IMR-90 (cell line): ENCODE results near the gene FXN. TPM values are rescaled to one million over a fixed set of nuclear protein-coding genes. Genes with fewer than 3 reads are reported as not detected.
A peak's percentile ranks its signal among the peaks of the same experiment; 100 is the strongest.

Source experiments
- ATAC-seq: fragments of 200-7000 bp; cut with Tn5 transposase; 2 replicates; pipeline ENCODE4 v1.9.1; 2020; ENCODE audit warnings: low read depth, mild to moderate bottlenecking, moderate library complexity
- Bru-seq: library from RNA; stranded (reverse); fragments of 400-500 nt; gene quantifications from one replicate; lab custom pipeline; 2021; lab: Mats Ljungman, UMichigan
- BruChase-seq, 2 experiments: library from RNA; stranded (reverse); fragments of 400-500 nt; gene quantifications; one replicate each; lab custom pipeline; 2021; lab: Mats Ljungman, UMichigan
- BruUV-seq: library from RNA; stranded (reverse); fragments of 400-500 nt; replicated peaks from 2 replicates; lab custom pipeline; 2021; lab: Mats Ljungman, UMichigan
- CTCF ChIA-PET: fragments of 300-600 bp; formaldehyde crosslinking; extraction: SDS; loops from one replicate; lab custom pipeline; 2021; ENCODE audit warnings: antibody characterized with exemption; lab: Yijun Ruan, JAX
- POLR2A ChIA-PET: fragments of 300-600 bp; sonication (Branson Sonifier 250); formaldehyde crosslinking; loops from one replicate; lab custom pipeline; 2022; ENCODE audit warnings: antibody characterized with exemption; ENCODE audit not compliant: unreplicated experiment; lab: Charles Lee
- DNase-seq: peaks from one replicate; pipeline ENCODE4 v3.0.0; 2013
- H2AFZ ChIP-seq: replicated peaks from 2 replicates; pipeline ENCODE3; 2013; ENCODE audit warnings: low read length, mild to moderate bottlenecking; ENCODE audit not compliant: poor library complexity
- H2AK5ac ChIP-seq: 2 replicates; pipeline ENCODE4 v1.6.1; 2013; ENCODE audit warnings: low read depth, low read length, inconsistent platforms
- H2AK9ac ChIP-seq: replicated peaks from 2 replicates; pipeline ENCODE3; 2013; ENCODE audit warnings: mild to moderate bottlenecking, low read depth, low read length, moderate library complexity; ENCODE audit not compliant: poor library complexity
- H2BK120ac ChIP-seq: 2 replicates; pipeline ENCODE4 v1.6.1; 2013; ENCODE audit warnings: low read depth, low read length, inconsistent platforms
- H2BK15ac ChIP-seq: 3 replicates; pipeline ENCODE4 v1.6.1; 2013; ENCODE audit warnings: low read depth, low read length, inconsistent platforms
- H2BK20ac ChIP-seq: 2 replicates; pipeline ENCODE4 v1.6.1; 2013; ENCODE audit warnings: low read depth, mild to moderate bottlenecking, inconsistent platforms, low read length, moderate library complexity
- H2BK5ac ChIP-seq: 2 replicates; pipeline ENCODE4 v1.6.1; 2013; ENCODE audit warnings: mild to moderate bottlenecking, low read depth, low read length, inconsistent platforms; ENCODE audit not compliant: poor library complexity, severe bottlenecking
- H3K14ac ChIP-seq: replicated peaks from 2 replicates; pipeline ENCODE4 v1.6.1; 2013; ENCODE audit warnings: low read depth, low read length, inconsistent platforms
- H3K18ac ChIP-seq: 2 replicates; pipeline ENCODE4 v1.6.1; 2013; ENCODE audit warnings: low read depth, low read length, control low read depth
- H3K23ac ChIP-seq: 2 replicates; pipeline ENCODE4 v1.6.1; 2013; ENCODE audit warnings: low read depth, low read length, inconsistent platforms
- H3K27ac ChIP-seq: 2 replicates; pipeline ENCODE4 v1.5.1; 2013; ENCODE audit warnings: mild to moderate bottlenecking, control low read depth, low read length; ENCODE audit not compliant: insufficient read depth
- H3K27me3 ChIP-seq: 2 replicates; pipeline ENCODE4 v1.6.1; 2013; ENCODE audit warnings: low read length; ENCODE audit not compliant: control insufficient read depth, insufficient read depth
- H3K36me3 ChIP-seq: 2 replicates; pipeline ENCODE4 v1.6.1; 2013; ENCODE audit warnings: low read length, mixed read lengths; ENCODE audit not compliant: control insufficient read depth, insufficient read depth
- H3K4ac ChIP-seq: 2 replicates; pipeline ENCODE4 v1.6.1; 2013; ENCODE audit warnings: low read depth, low read length, inconsistent platforms
- H3K4me1 ChIP-seq: 2 replicates; pipeline ENCODE4 v1.6.1; 2013; ENCODE audit warnings: low read length, mixed read lengths; ENCODE audit not compliant: control insufficient read depth, insufficient read depth
- H3K4me2 ChIP-seq: 2 replicates; pipeline ENCODE4 v1.6.1; 2013; ENCODE audit warnings: low read depth, mild to moderate bottlenecking, control low read depth, low read length, moderate library complexity
- H3K4me3 ChIP-seq: 2 replicates; pipeline ENCODE4 v1.5.1; 2013; ENCODE audit warnings: low read depth, mild to moderate bottlenecking, control low read depth, low read length, moderate library complexity; ENCODE audit not compliant: insufficient read depth
- H3K56ac ChIP-seq: 2 replicates; pipeline ENCODE4 v1.6.1; 2013; ENCODE audit warnings: low read length, inconsistent platforms; ENCODE audit not compliant: insufficient read depth; ENCODE audit errors: extremely low read depth
- H3K79me1 ChIP-seq, 2 experiments: 2 replicates each; pipeline ENCODE4 v1.6.1; 2013; ENCODE audit warnings: low read length in 2 of 2, inconsistent platforms in 1 of 2, low read depth in 1 of 2
- H3K9ac ChIP-seq: 2 replicates; pipeline ENCODE4 v1.6.1; 2013; ENCODE audit warnings: low read depth, low read length, control low read depth
- H3K9me1 ChIP-seq: 2 replicates; pipeline ENCODE4 v1.6.1; 2013; ENCODE audit warnings: low read length, inconsistent platforms; ENCODE audit not compliant: insufficient read depth
- H3K9me3 ChIP-seq: 2 replicates; pipeline ENCODE4 v1.6.1; 2013; ENCODE audit warnings: low read length; ENCODE audit not compliant: control insufficient read depth, insufficient read depth
- H4K20me1 ChIP-seq: 2 replicates; pipeline ENCODE4 v1.6.1; 2013; ENCODE audit warnings: low read length, inconsistent platforms; ENCODE audit not compliant: insufficient read depth
- H4K5ac ChIP-seq: 2 replicates; pipeline ENCODE4 v1.6.1; 2013; ENCODE audit warnings: mild to moderate bottlenecking, low read depth, low read length, control low read depth
- H4K8ac ChIP-seq, 2 experiments: 2 replicates each; pipeline ENCODE4 v1.6.1; 2013; ENCODE audit warnings: low read depth in 2 of 2, low read length in 2 of 2, control low read depth in 1 of 2, inconsistent platforms in 1 of 2
- H4K91ac ChIP-seq: 2 replicates; pipeline ENCODE4 v1.6.1; 2013; ENCODE audit warnings: low read depth, low read length, inconsistent platforms; ENCODE audit not compliant: insufficient read depth
- BHLHE40 ChIP-seq: fragments of 150-350 bp; IDR thresholded peaks from 2 replicates; pipeline ENCODE4 v1.6.1; 2016; ENCODE audit warnings: mild to moderate bottlenecking, low read depth, low read length
- CHD1 ChIP-seq: IDR thresholded peaks from 2 replicates; pipeline ENCODE4 v1.6.1; 2012; ENCODE audit warnings: low read depth, low read length, improper control_type of control experiment
- CTCF ChIP-seq: conservative IDR thresholded peaks from 2 replicates; pipeline ENCODE4 v1.5.1; 2012; ENCODE audit warnings: mild to moderate bottlenecking, low read depth, low read length, improper control_type of control experiment
- ELK1 ChIP-seq: fragments of 150-350 bp; IDR thresholded peaks from 2 replicates; pipeline ENCODE4 v1.6.1; 2016; ENCODE audit warnings: low read depth, mild to moderate bottlenecking, low read length, moderate library complexity, borderline replicate concordance
- MAFK ChIP-seq: IDR thresholded peaks from 2 replicates; pipeline ENCODE4 v1.6.1; 2012; ENCODE audit warnings: low read depth, low read length, improper control_type of control experiment
- MAZ ChIP-seq: IDR thresholded peaks from 2 replicates; pipeline ENCODE4 v1.6.1; 2012; ENCODE audit warnings: low read depth, mild to moderate bottlenecking, low read length, improper control_type of control experiment, moderate library complexity, borderline replicate concordance
- POLR2A ChIP-seq: IDR thresholded peaks from 2 replicates; pipeline ENCODE4 v1.6.1; 2012; ENCODE audit warnings: mild to moderate bottlenecking, low read depth, low read length
- RCOR1 ChIP-seq: IDR thresholded peaks from 2 replicates; pipeline ENCODE4 v1.6.1; 2012; ENCODE audit warnings: mild to moderate bottlenecking, low read length, improper control_type of control experiment; ENCODE audit not compliant: insufficient replicate concordance
- SMC3 ChIP-seq: fragments of 150-350 bp; IDR thresholded peaks from 2 replicates; pipeline ENCODE4 v1.6.1; 2016; ENCODE audit warnings: low read depth, mild to moderate bottlenecking, antibody characterized with exemption, low read length, moderate library complexity
- USF2 ChIP-seq: fragments of 150-350 bp; IDR thresholded peaks from 2 replicates; pipeline ENCODE4 v1.6.1; 2017; ENCODE audit warnings: mild to moderate bottlenecking, antibody characterized with exemption, low read length, low read depth
- WGBS, 2 experiments: methylation state at CpG; one replicate each; pipeline versions ENCODE4 v1.1.5 to v1.1.7; 2013; ENCODE audit warnings: missing lambda C conversion rate in 2 of 2; ENCODE audit not compliant: insufficient read length in 1 of 2; ENCODE audit errors: extremely low coverage in 2 of 2; 5-methylcytosine and 5-hydroxymethylcytosine counted together
- dilution Hi-C: fragments of 300-500 bp; cut with HindIII; formaldehyde crosslinking; loops from one replicate; pipeline ENCODE4 v1.14.3; 2018; ENCODE audit warnings: low sequenced_read_pairs; ENCODE audit not compliant: unreplicated experiment
- in situ Hi-C: fragments of 300-500 bp; cut with MboI; formaldehyde crosslinking; loops from 3 replicates; pipeline ENCODE4 v1.14.3; 2019; ENCODE audit warnings: low sequenced_read_pairs, inconsistent platforms, mixed read lengths
- intact Hi-C: fragments of 100-400 bp; cut with micrococcal nuclease; formaldehyde crosslinking; loops from 2 replicates; pipeline ENCODE4 v1.10.0; 2022
- long read RNA-seq: library from polyadenylated mRNA; unstranded; transcript quantifications from one replicate; pipeline ENCODE4 v2.0.0, GENCODE V29; 2021; ENCODE audit not compliant: unreplicated experiment
- polyA plus RNA-seq, 3 experiments: library from polyadenylated mRNA; depleted of rRNA; stranded (reverse); fragments of >200 nt; gene quantifications; 2 replicates each; pipeline ENCODE4 v1.2.3, GENCODE V29; 2012; ENCODE audit warnings: low replicate concordance in 1 of 3
- total RNA-seq: library from RNA; depleted of rRNA; stranded (reverse); fragments of >200 nt; gene quantifications from 2 replicates; pipeline ENCODE4 v1.2.3, GENCODE V29; 2012; rRNA removed

Gene FXN
- 3.9 and 6.1 TPM in 2 replicates for total RNA-seq
- 17.6 and 18.1 TPM in 2 replicates for polyA plus RNA-seq (2012; rRNA removed)
- 10.0 and 20.5 TPM in 2 replicates for polyA plus RNA-seq (2012; cell fraction: cytosol; rRNA removed)
- polyA plus RNA-seq (2012; cell fraction: nucleus; rRNA removed; ENCODE audit: low replicate concordance) = 2.6 and 10.9 TPM in 2 replicates
- Bru-seq, nascent RNA = percentile 57 among the genes with signal in this experiment
- percentile 75 among the genes with signal in this experiment for BruChase-seq, experiment 1, labeled RNA remaining after a 6-hour chase
- BruChase-seq, experiment 2, labeled RNA remaining after a 2-hour chase = percentile 65 among the genes with signal in this experiment
- long read RNA-seq, full-length matches to known transcripts = 12 of 14 reads
- long read RNA-seq, partial matches to known transcripts = 1 of 14 reads
- long read RNA-seq, other reads (novel, unspliced or antisense) = 1 of 14 reads

- Histone ChIP-seq H3K23ac (peak within 1 kb of the TSS; percentile 96), H3K27me3 (no peaks in the 10 kb centered on the region), H2AK5ac (no peak within 1 kb of the TSS), H2BK5ac (peak within 1 kb of the TSS; percentile 76), H2BK15ac (peak within 1 kb of the TSS; percentile 3; the same call in 1 of the 3 replicates), H3K4me2 (peak within 1 kb of the TSS; percentile 83), H3K79me1 (peaks cover 16 to 30% of the 10 kb centered on the region in 2 experiments), H3K56ac (peak within 1 kb of the TSS; percentile 86), H3K18ac (peak within 1 kb of the TSS; percentile 75), H4K5ac (peak within 1 kb of the TSS; percentile 80), H2AFZ (peak within 1 kb of the TSS; percentile 100), H4K8ac (peak within 1 kb of the TSS; percentile 92 to 95), H3K9me3 (no peaks in the 10 kb centered on the region), H4K91ac (peak within 1 kb of the TSS; percentile 81), H3K4me3 (peak within 1 kb of the TSS; percentile 87), H2BK120ac (peak within 1 kb of the TSS; percentile 75), H3K27ac (peak within 1 kb of the TSS; percentile 91), H4K20me1 (no peaks in the 10 kb centered on the region), H3K36me3 (no peaks in the 10 kb centered on the region), H3K4me1 (peaks cover 2% of the 10 kb centered on the region; the same call in 1 of the 2 replicates), H3K9me1 (no peaks in the 10 kb centered on the region), H2BK20ac (no peak within 1 kb of the TSS), H2AK9ac (peak within 1 kb of the TSS; percentile 91), H3K14ac (peak within 1 kb of the TSS; percentile 98), H3K9ac (peak within 1 kb of the TSS; percentile 97), H3K4ac (peak within 1 kb of the TSS; percentile 91)
- peak; percentile 97 for ATAC-seq
- no TSS peak for BruUV-seq
- DNase-seq = peak; percentile 75
- dilution Hi-C loops (no loop called here), in situ Hi-C loops (no loop called here), intact Hi-C loops (loop anchor here (5.0 kb wide), 2 partner anchors 87 to 157 kb away; no protein-coding TSS in a partner anchor)
- 4% methylated on average over 40 of the region's 75 CpGs; no CpG with 5 or more reads in 1 of the 2 experiments for WGBS, 2 experiments
- ChIA-PET POLR2A (interaction anchor here (0.6 kb wide), 1 partner anchor 921 kb away, joined by 3 read pairs; no protein-coding TSS in a partner anchor), CTCF (interaction anchor here (0.6 to 1.9 kb wide), 11 partner anchors 10 to 301 kb away, joined by 3 to 12 read pairs (median 4); no protein-coding TSS in a partner anchor)
- peak; percentile 100 for TF ChIP-seq RCOR1
- peak; percentile 67; the same call in 1 of the 2 replicates for TF ChIP-seq MAZ
- peak; percentile 62; the same call in 1 of the 2 replicates for TF ChIP-seq POLR2A
- peak; percentile 98 for TF ChIP-seq CTCF
- peak; percentile 66 for TF ChIP-seq SMC3
- peak; percentile 10; the same call in 1 of the 2 replicates for TF ChIP-seq BHLHE40
- TF ChIP-seq USF2 = no peak
- no peak for TF ChIP-seq ELK1
- no peak for TF ChIP-seq MAFK
- no peak for TF ChIP-seq CHD1
Observed at GRCh38 chr9:69035438-69036308, at the start of gene FXN. FXN (plus strand) TSS chr9:69035752; CDS start chr9:69035783, 31 bp downstream.
